Right hindlimb (tissue), 1 donor: ENCODE results near the gene FKBP1A.
"Not testable (repeated sequence)": the region's sequence is repeated elsewhere in the genome, so short reads cannot be mapped to it uniquely, and the experiment has no call there.

ENCODE experiments used
- DNase-seq: peaks from one replicate; pipeline ENCODE4 v3.0.0-alpha.2; 2018

Gene FKBP1A

GRCh38 chr20:1415667-1416468 is 23.0 kb upstream of the FKBP1A start:
- no peak for DNase-seq

- no peak for DNase-seq
Observed at GRCh38 chr20:1414982-1415381, 22.1 kb upstream of the FKBP1A start.

GRCh38 chr20:1405801-1406200 is 12.9 kb upstream of the FKBP1A start:
- no peak for DNase-seq

- no peak for DNase-seq
Observed at GRCh38 chr20:1403624-1404023, 10.8 kb upstream of the FKBP1A start.

GRCh38 chr20:1402149-1402548 is 9.3 kb upstream of the FKBP1A start:
- no peak for DNase-seq

- no peak for DNase-seq
Observed at GRCh38 chr20:1401451-1401907, 8.6 kb upstream of the FKBP1A start.

- DNase-seq: not testable (repeated sequence)
Observed at GRCh38 chr20:1399678-1400366, 7.0 kb upstream of the FKBP1A start.

GRCh38 chr20:1398185-1398584 is 5.3 kb upstream of the FKBP1A start:
- DNase-seq: not testable (repeated sequence)

GRCh38 chr20:1397710-1398109 is 4.9 kb upstream of the FKBP1A start:
- DNase-seq: no peak

GRCh38 chr20:1396702-1397101 is 3.8 kb upstream of the FKBP1A start:
- DNase-seq: no peak

- no peak for DNase-seq
Observed at GRCh38 chr20:1396264-1396663, 3.4 kb upstream of the FKBP1A start.

- no peak for DNase-seq
Observed at GRCh38 chr20:1394686-1395085, 1.8 kb upstream of the FKBP1A start.

- DNase-seq: no peak
Observed at GRCh38 chr20:1393507-1393882, 641 bp upstream of the FKBP1A start.

GRCh38 chr20:1392443-1392692 is 486 bp downstream of the FKBP1A start:
- no peak for DNase-seq

- DNase-seq: no peak
Observed at GRCh38 chr20:1391640-1392442, 1.0 kb downstream of the FKBP1A start.

GRCh38 chr20:1390581-1391403 is 2.1 kb downstream of the FKBP1A start:
- DNase-seq: no peak

- no peak for DNase-seq
Observed at GRCh38 chr20:1389703-1390580, 2.9 kb downstream of the FKBP1A start.

GRCh38 chr20:1388741-1389483 is 3.9 kb downstream of the FKBP1A start:
- no peak for DNase-seq

GRCh38 chr20:1388253-1388652 is 4.6 kb downstream of the FKBP1A start:
- no peak for DNase-seq

GRCh38 chr20:1386323-1386722 is 6.5 kb downstream of the FKBP1A start:
- DNase-seq: no peak
